ENCODE measurements around the gene POLRMT.

DNA sequence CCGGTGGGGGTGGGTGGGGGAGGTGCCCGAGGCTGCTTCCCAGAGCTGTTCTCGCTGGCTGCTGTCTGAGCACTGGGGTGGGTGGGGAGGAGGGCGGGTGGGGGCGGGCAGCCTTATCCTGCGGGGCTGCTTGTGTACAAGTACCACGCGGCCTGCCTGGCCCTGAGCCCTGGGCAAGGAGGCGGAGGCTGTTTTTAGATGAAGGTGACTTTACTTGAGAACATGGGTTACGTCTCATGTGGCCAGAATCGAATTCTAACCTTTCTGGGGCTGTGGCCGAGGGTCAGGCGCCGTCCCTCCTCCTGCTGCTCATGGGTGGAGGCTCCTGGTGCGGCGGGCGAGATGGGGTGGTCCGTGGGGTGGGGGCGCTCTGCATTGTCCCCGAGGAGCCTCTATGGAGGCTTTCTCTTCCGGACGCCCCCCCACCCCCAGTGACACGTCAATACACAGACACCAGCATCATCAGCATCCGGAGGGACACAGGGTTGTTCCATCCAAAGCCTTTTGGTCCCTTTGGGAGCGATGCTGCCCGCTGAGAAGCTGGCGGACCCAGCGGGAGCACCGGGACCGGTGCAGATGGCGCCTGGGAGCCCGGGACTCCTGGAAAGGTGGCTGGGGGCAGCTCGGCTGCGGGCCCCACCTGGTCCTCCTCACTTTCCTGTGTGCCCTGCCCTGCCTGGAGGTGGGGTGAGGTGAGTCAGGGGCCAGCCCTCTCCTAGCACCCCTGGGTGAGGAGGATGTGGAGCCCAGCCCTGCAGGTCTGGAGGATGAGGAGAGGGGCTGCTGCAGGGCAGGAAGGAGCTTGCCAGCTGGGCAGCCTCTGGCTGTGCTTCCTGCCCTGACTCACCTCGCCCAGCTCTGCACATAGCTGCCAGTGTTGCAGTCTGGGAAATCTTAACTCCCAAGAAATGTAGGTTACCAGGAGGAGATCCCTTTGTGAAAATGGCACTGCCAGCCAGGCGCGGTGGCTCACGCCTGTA, 57.5 kb downstream of the POLRMT start:
- TF ChIP-seq TCF7L2 (IDR thresholded peaks at IDR 0.05; ENCODE audit: borderline replicate concordance, low read depth, low read length) (no peak), ZNF354C (tag by site-specific recombination; IDR thresholded peaks at IDR 0.05; ENCODE audit: borderline replicate concordance, low read depth) (no peak)
- TF ChIP-seq, protein P1, sequence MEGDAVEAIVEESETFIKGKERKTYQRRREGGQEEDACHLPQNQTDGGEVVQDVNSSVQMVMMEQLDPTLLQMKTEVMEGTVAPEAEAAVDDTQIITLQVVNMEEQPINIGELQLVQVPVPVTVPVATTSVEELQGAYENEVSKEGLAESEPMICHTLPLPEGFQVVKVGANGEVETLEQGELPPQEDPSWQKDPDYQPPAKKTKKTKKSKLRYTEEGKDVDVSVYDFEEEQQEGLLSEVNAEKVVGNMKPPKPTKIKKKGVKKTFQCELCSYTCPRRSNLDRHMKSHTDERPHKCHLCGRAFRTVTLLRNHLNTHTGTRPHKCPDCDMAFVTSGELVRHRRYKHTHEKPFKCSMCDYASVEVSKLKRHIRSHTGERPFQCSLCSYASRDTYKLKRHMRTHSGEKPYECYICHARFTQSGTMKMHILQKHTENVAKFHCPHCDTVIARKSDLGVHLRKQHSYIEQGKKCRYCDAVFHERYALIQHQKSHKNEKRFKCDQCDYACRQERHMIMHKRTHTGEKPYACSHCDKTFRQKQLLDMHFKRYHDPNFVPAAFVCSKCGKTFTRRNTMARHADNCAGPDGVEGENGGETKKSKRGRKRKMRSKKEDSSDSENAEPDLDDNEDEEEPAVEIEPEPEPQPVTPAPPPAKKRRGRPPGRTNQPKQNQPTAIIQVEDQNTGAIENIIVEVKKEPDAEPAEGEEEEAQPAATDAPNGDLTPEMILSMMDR (tag by site-specific recombination; IDR thresholded peaks at IDR 0.05): no peak
